ENCODE results near the gene KRTAP3-2. TPM values are rescaled to one million over a fixed set of nuclear protein-coding genes. Genes with fewer than 3 reads are reported as not detected.
"Not testable (repeated sequence)": the region's sequence is repeated elsewhere in the genome, so short reads cannot be mapped to it uniquely, and the experiment has no call there.

The KRTAP3-2 gene
- not detected for polyA plus RNA-seq (ENCODE audit: insufficient read length in 3 of 3)
- long read RNA-seq, donor 1: 0 reads
- long read RNA-seq, donor 2: 0 reads
- long read RNA-seq, donor 3: 0 reads
- long read RNA-seq, donor 4: 0 reads
- long read RNA-seq, donor 5: 0 reads
- long read RNA-seq, donor 6: 0 reads
- long read RNA-seq, donor 7: 0 reads
- long read RNA-seq, donor 8: 0 reads
- long read RNA-seq, donor 9: 0 reads
- long read RNA-seq, donor 10: 0 reads
- long read RNA-seq, donor 11: 0 reads
- long read RNA-seq, donor 12: 0 reads
- long read RNA-seq, donor 13: 0 reads
- long read RNA-seq, donor 14: 0 reads
- long read RNA-seq, donor 15: 0 reads
- long read RNA-seq, donor 16: 0 reads

DNA sequence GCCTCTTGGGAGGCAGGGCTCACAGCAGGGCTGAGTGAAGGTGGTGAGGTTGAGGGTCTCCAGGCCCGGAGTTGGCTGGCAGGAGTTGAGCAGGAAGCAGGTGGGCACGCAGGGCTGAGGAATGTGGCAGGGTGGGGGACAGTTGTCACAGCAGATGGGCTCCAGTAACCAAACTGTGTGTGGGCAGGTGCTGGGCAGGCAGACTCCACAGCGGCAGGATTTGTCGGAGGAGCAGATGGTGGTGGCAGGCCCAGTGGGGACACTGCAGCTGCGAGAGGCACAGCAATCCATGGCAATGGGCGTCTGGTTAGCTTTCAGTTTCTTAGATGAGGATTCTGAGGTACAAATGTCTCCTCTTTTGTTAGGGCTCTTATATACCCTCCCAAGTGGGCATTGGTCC, at the start of gene KRTAP3-2:
KRTAP3-2 (minus strand) TSS at position 344 of the 400 bp plus-strand sequence; CDS start at position 291, 53 bp downstream.
- not testable (repeated sequence) for DNase-seq (ENCODE audit: extremely low read depth in 1 of 11, low read depth in 9 of 11, low spot score in 4 of 11)

DNA sequence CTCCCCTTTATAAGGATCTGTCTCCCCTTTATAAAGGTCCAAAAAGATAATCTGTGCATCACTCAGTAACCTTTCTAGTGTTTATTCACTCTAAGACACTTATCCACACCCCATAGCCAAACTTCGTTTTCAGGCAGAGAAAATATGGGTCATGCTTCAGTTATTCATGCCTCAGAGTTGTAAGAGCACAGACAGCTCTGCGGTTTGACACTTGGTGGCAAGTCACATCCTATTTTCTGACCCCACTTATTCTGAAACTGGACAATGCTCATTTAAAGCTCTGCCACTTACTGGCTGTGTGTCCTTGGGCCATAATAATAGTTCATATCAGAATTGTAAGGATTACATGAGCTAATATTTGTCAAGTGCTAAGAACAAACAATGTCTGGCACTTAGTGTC, 49.4 kb upstream of the KRTAP3-2 start:
- DNase-seq (ENCODE audit: extremely low read depth in 1 of 11, low read depth in 9 of 11, low spot score in 4 of 11): no peak

DNA sequence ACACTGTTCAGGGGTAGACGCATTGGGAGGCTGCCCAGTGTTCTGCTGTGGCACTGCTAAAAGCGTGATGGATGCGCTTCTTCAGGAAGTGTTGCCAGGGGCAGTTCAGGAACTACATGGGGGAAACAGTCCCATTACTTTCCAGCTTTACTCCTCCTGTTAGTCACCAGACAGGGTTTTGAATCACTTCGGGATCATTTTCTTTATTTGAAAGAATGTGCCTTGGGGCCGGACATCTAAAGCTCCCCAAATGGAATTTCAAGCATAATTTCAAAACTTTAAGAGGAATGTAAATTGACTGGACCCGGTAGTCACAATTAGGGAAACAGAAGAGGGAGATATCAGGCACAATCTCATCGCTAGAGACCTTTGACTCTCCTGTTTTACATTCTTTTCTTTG, 48.7 kb upstream of the KRTAP3-2 start:
- DNase-seq (ENCODE audit: extremely low read depth in 1 of 11, low read depth in 9 of 11, low spot score in 4 of 11): no peak

- DNase-seq (ENCODE audit: extremely low read depth in 1 of 11, low read depth in 9 of 11, low spot score in 4 of 11): not testable (repeated sequence)
Measured at GRCh38 chr17:41046735-41047465, 47.2 kb upstream of the KRTAP3-2 start, which contains the start of gene KRTAP2-1. TSS of gene KRTAP2-1 (minus strand) at chr17:41047316. CDS start at chr17:41047267, 49 bp downstream.

- no peak for DNase-seq (ENCODE audit: extremely low read depth in 1 of 11, low read depth in 9 of 11, low spot score in 4 of 11)
Measured at GRCh38 chr17:41042953-41043352, 43.2 kb upstream of the KRTAP3-2 start.

- DNase-seq (ENCODE audit: extremely low read depth in 1 of 11, low read depth in 9 of 11, low spot score in 4 of 11): not testable (repeated sequence)
Measured at GRCh38 chr17:41040783-41041571, 41.3 kb upstream of the KRTAP3-2 start, which contains the start of gene KRTAP1-1. TSS of gene KRTAP1-1 (minus strand) at chr17:41041450. CDS start at chr17:41041397, 53 bp downstream.

DNA sequence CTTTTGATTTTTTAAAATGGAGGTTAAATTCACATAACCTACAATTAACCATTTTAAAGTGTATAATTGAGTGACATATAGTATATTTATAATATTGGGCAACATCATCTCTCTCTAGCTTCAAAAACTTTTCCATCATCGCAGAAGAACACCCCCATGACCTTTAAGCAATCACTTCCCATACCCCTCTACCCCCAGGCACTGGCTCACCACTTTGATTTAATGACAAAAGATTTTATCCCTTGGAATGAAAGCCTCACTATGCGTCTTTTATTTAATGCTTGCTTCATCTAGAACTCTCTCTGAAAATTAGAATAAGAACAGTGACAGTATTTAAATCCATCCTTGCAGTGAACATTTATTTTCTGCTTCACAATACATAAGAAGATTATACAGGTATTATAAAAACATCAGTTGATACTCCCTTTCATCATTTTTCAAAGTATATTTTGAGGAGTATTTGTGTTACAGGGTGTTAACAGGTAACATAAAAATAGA, 38.2 kb upstream of the KRTAP3-2 start:
- DNase-seq (ENCODE audit: extremely low read depth in 1 of 11, low read depth in 9 of 11, low spot score in 4 of 11): no peak

GRCh38 chr17:41034346-41034935, 34.7 kb upstream of the KRTAP3-2 start, which contains the start of gene KRTAP1-3:
TSS of gene KRTAP1-3 (minus strand) at chr17:41034874. CDS start at chr17:41034821, 53 bp downstream.
- not testable (repeated sequence) for DNase-seq (ENCODE audit: extremely low read depth in 1 of 11, low read depth in 9 of 11, low spot score in 4 of 11)

- no peak for DNase-seq (ENCODE audit: extremely low read depth in 1 of 11, low read depth in 9 of 11, low spot score in 4 of 11)
Measured at GRCh38 chr17:41029633-41030245, 30.0 kb upstream of the KRTAP3-2 start, which contains the start of gene KRTAP1-4. TSS of gene KRTAP1-4 (minus strand) at chr17:41030195. CDS start at chr17:41030078, 117 bp downstream.

DNA sequence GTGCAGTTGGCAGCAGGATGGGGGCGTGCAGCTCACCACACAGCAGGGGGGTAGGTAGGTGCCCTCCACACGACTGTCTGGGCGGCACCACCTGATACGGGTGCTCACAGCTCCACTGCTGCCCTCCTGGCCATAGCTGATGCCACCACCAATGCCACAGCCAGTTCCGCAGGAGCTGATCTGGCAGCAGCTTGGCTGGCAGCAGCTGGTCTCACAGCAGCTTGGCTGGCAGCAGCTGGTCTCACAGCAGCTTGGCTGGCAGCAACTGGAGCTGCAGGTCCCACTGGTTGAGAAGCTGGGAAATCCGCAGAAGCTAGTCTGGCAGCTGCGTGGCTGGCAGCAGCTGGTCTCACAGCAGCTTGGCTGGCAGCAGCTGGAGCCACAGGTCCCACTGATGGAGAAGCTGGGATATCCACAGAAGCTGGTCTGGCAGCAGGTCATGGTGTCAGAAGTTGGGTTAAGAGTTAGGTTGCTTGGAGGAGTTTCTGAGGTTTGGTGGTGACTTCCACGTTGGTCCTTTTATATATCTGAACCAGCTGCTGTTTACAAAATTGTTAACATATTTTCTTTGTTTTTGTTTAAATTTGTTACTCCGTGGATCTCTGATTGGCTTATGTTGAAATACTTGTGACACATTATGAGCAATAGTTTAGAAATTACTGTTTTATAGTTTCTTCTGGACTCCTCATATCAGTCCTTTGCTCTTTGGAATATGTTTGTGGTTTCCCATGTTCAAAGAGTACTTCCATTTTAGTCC, 27.2 kb upstream of the KRTAP3-2 start, which contains the start of gene KRTAP1-5:
KRTAP1-5 (minus strand) TSS at position 494 of the 757 bp plus-strand sequence; CDS start at position 441, 53 bp downstream.
- no peak for DNase-seq (ENCODE audit: extremely low read depth in 1 of 11, low read depth in 9 of 11, low spot score in 4 of 11)

GRCh38 chr17:41024697-41025096, 25.0 kb upstream of the KRTAP3-2 start:
- DNase-seq (ENCODE audit: extremely low read depth in 1 of 11, low read depth in 9 of 11, low spot score in 4 of 11): no peak

DNA sequence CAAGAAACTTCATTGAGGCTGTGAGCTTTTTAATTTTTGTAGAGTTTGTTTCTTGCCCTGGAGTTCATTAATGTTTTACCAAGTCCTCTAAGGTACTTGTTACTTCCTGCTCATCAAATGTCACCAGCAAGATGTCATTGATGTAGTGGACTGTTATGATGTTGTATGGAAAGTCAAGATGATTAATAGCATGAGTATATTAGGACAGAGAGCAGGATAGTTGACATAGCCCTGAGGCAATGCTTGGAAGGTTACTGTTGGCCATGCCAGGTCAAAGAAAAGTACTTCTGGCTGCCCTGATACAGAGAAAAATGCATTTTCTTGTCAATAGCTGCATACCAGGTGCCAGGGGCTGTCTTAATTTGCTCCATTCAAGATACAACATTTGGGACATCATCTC, 20.6 kb upstream of the KRTAP3-2 start:
- no peak for DNase-seq (ENCODE audit: extremely low read depth in 1 of 11, low read depth in 9 of 11, low spot score in 4 of 11)

DNA sequence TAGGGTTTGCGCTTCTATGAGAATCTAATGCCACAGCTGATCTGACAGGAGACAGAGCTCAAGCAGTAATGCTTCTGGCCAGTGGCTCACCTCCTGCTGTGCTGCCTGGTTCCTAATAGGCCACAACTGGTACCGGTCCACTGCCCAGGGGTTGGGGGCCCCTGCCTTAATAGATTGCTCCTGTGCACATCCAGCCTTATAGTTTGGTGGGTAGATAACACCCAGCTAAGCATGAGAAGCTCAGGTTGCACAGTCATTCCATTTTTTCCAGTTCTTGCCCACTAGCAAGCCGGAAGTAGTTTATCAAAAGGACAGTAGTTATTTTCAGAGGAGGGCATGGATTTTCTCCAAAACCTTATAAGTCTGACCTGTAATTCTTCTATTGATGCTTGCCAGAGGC, 19.7 kb upstream of the KRTAP3-2 start:
- no peak for DNase-seq (ENCODE audit: extremely low read depth in 1 of 11, low read depth in 9 of 11, low spot score in 4 of 11)

GRCh38 chr17:41018541-41018940, 18.8 kb upstream of the KRTAP3-2 start:
- no peak for DNase-seq (ENCODE audit: extremely low read depth in 1 of 11, low read depth in 9 of 11, low spot score in 4 of 11)

DNA sequence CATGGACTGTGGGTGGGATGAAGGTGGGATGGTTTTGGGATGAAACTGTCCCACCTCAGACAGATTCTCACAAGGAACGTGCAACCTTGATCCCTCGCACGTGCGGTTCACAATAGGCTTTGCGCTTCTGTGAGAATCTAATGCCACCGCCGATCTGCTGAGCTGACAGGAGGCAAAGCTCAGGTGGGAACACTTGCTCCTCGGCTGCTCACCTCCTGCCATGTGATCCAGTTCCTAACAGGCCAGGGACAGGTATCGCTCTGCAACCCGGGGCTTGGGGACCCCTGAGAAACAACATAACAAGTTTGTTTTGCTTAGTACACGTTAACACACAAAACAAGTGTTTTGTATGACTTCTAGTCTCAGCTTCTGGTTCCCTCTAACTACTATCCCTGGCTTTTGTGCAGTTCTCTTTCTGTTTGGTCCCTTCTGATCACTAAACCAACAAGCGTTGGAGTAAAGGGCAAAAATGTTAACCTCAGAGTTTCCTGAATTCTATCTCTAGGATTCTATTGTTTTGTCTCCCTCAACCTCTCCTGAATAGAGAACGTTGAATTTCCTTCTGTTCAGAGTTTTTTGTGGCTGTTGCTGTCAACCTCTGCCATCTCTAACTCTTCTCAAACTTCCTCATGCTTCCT, 17.0 kb upstream of the KRTAP3-2 start:
- DNase-seq (ENCODE audit: extremely low read depth in 1 of 11, low read depth in 9 of 11, low spot score in 4 of 11): no peak

DNA sequence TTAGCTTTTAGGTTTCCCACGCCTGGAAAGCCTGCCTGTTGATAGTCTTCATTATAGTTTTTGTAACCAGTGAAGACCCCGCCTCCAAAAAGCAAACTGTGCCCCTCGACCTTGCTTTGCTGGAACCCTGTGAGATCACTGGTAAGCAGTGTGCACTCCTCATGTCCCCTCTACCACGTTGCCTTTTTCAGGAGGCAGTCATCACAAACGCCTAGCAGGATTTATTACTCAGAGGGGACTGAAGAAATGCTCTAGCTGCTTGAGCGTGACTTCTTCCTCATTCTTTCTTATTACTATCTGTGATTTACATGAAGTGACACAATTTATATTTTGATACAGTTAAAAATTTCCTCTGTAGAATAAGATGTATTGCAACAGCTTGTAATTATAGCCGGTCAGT, 15.7 kb upstream of the KRTAP3-2 start:
- no peak for DNase-seq (ENCODE audit: extremely low read depth in 1 of 11, low read depth in 9 of 11, low spot score in 4 of 11)

GRCh38 chr17:41013606-41014005, 13.9 kb upstream of the KRTAP3-2 start:
- DNase-seq (ENCODE audit: extremely low read depth in 1 of 11, low read depth in 9 of 11, low spot score in 4 of 11): no peak
